Activated CD4-positive, alpha-beta T cell treated with anti-CD3 and anti-CD28 coated beads for 1 hour (primary cell): ENCODE data around the gene PGAM5.
"Not testable (repeated sequence)": the region's sequence is repeated elsewhere in the genome, so short reads cannot be mapped to it uniquely, and the experiment has no call there.

ENCODE experiments used
- DNase-seq: peaks from one replicate; pipeline ENCODE4 v3.0.0-alpha.2; 2020

The PGAM5 gene

DNA sequence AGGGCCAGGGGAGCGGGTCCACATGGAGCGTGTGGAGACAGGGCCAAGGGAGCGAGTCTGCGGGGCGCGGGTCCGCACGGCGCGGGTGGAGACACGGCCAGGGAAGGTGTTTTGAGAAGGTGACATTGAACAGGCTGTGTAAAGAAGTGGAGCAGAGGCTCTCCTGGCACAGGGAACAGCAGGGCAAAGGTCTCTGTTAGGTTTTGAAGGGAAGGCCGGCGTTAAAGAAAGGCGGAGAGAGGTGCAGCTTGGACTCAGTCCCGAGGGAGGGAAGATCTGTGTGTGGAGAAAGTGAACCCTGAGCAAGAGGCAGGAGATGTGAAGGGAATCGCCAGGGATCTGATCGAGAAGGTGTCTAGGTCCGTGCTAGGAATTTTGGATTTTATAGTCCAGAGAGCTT lies 21.4 kb upstream of the PGAM5 start:
- DNase-seq = no peak

GRCh38 chr12:132690112-132690511 lies 20.5 kb upstream of the PGAM5 start:
- DNase-seq = no peak

- DNase-seq = not testable (repeated sequence)
These were observed 18.6 kb upstream of the PGAM5 start for GRCh38 chr12:132692030-132692429.

- DNase-seq = not testable (repeated sequence)
These were observed 15.8 kb upstream of the PGAM5 start for GRCh38 chr12:132694888-132695287.

- no peak for DNase-seq
These were observed 15.2 kb upstream of the PGAM5 start for GRCh38 chr12:132695431-132695830.

GRCh38 chr12:132698341-132698740 lies 12.3 kb upstream of the PGAM5 start:
- DNase-seq = no peak

DNA sequence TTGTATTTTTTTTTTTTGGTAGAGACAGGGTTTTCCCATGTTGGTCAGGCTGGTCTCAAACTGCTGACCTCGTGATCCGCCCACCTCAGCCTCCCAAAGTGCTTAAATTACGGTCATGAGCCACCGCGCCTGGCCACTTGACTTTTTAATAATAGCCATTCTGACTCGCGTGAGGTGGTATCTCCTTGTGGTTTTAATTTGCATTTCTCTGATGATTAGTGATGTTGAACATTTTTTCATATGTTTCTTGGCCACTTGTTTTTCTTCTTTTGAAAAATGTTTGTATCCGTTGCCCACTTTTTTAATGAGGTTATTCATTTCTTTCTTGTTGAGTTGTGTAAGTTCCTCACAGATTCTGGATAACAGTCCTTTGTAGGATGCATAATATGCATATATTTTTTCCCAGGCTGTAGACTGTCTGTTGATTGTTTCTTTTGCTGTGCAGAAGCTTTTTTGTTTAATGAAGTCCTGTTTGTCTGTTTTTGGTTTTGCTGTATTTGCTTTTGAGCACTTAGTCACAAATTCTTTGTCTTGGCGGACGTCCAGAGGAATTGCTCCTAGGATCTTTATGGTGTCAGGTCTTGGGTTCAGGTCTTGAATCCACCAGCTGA lies 10.3 kb upstream of the PGAM5 start:
- DNase-seq = no peak

GRCh38 chr12:132702640-132703039 lies 8.0 kb upstream of the PGAM5 start:
- no peak for DNase-seq

DNA sequence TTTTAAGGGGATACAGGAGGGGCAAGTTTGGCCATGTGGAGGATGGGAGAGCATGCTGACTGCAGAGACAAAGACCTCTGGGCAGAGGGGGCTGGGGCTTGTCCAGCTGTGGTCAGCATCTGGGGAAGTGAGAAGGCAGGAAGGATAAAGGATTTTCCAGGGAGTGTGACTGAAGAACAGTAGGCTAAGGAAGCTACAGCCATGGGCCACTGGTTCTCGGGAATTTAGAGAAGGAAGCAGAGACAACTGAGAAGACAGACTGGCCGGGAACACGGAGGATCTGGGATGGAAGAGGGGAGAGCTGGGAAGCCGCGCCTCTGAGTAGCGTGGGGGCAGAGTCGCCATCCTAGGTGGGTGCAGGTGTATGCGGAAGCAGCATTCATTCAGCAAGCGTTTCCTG lies 7.0 kb upstream of the PGAM5 start:
- no peak for DNase-seq

DNA sequence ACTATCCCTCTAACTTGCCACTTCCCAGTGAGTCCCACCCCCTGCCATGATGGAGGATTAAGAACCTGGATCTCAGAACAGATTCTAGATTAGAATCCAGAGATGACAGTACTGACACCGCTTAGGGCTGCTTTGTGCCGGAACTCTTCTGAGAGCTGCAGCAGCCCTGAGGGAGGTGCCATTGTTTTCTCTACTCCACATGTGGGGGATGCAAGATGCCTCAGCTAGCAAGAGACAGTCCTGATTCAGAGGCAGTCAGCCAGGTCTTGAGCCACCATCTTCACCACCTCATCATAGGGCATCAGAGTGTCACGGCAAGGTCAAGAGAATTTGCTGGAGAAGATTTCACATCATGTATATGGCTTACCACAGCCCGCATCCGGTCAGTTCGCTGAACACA lies 3.4 kb upstream of the PGAM5 start:
- DNase-seq = no peak

GRCh38 chr12:132708150-132708549 lies 2.5 kb upstream of the PGAM5 start:
- no peak for DNase-seq

DNA sequence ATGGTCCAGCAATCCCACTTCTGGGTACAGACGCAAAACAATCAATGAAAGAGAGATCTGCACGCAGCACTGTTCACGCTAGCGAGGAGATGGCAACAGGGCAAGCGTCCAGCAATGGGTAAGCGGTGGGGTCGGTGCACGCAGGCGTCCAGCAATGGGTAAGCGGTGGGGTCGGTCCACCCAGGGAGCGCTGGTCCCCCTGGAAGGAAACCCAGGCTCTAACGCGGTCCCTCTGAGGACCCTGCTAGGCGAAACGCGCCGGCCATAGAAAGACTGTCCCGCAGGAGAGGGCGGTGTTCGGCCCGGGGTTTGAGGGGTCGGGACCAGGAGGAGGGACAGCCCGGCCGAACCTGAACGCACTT lies 618 bp upstream of the PGAM5 start:
- DNase-seq = no peak

DNA sequence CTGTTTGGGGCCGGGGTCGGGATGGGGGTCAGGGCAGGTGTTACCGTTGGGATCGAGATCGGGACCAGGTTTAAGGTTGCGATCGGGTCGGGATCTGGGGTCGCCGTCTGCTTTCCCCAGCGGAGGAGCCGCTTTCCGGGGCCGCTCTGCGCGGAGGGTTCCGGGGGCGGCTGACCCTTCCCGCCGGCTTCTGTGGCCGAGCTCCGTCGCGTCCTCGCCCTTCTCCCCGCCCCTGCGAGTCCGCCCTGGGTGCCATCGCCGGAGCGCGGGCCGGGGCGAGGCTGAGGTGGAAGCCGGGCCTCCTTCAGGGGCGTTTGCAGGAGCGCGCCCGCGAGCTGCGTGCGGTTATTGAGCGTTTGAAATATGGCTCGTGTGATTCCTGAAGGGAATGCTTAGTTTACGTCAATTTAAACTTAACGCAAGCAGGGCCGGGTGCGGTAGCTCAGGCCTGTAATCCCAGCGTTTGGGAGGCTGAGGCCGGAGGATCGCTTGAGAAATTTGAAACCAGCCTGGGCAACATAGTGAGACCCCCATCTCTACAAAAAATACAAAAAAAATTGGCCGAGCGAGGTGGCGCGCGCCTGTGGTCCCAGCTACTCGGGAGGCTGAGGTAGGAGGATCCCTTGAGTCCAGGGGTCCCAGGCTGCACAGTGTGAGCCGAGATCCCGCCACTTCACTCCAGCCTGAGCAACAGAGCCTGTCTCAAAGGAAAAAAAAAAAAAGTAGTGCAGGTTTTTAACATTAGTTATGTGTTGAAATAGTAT lies 620 bp downstream of the PGAM5 start:
- DNase-seq = no peak

GRCh38 chr12:132713123-132713522 lies 2.5 kb downstream of the PGAM5 start:
- no peak for DNase-seq

DNA sequence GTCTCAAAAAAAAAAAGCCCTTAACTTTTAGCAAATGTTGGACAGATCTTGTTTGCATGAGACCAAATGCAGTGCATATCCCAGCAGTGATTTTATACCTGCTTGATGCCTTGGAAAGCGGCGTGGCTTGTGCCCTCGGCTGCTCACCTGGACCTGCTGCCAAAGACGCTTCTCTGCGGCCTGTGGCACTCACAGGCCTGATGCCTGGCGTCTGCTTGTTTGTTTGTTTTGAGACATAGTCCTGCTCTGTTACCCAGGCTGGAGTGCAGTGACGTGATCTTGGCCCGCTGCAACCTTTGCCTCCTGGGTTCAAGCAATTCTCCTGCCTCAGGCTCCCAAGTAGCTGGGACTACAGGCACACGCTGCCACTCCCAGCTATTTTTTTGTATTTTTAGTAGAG lies 5.2 kb downstream of the PGAM5 start:
- no peak for DNase-seq

- DNase-seq = no peak
These were observed 5.7 kb downstream of the PGAM5 start for GRCh38 chr12:132716356-132716755.

- no peak for DNase-seq
These were observed 6.4 kb downstream of the PGAM5 start for GRCh38 chr12:132717011-132717410.

DNA sequence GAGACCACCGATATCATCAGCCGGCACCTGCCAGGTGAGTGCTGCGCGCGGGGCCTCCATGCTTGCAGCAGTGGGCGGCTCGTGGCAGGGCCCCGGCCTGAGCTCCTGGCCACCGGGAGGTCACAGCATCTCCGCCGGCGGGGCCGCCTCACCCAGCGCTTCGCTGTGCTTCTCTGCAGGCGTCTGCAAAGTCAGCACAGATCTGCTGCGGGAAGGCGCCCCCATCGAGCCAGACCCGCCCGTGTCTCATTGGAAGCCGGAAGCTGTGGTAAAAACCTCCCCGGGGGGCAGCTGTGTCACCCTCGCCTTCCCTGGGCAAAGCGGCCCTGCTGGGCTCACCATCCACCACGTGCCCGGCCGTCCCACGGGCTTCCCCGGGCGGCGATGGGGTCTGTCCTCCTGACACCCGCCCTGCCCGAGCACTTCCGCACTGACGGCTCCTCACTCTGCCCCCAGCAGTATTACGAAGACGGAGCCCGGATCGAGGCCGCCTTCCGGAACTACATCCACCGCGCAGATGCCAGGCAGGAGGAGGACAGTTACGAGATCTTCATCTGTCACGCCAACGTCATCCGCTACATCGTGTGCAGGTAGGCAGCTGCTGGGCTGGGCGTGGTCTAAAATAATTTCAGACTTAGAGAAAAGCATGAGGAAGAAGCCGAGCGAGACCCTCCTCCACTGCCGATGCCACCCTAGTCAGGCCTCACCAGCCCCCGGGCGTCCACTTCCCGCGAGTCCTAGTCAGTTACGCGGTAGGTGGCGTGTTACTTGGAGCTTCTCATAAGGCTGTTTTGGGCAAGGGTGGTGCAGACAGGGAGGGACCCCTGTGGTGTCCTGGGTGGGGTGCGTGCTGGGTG lies 7.1 kb downstream of the PGAM5 start:
- DNase-seq = no peak

GRCh38 chr12:132718644-132719043 lies 8.0 kb downstream of the PGAM5 start:
- DNase-seq = no peak

GRCh38 chr12:132719141-132719953 lies 8.7 kb downstream of the PGAM5 start:
- no peak for DNase-seq

GRCh38 chr12:132719954-132720324 lies 9.3 kb downstream of the PGAM5 start:
- no peak for DNase-seq

DNA sequence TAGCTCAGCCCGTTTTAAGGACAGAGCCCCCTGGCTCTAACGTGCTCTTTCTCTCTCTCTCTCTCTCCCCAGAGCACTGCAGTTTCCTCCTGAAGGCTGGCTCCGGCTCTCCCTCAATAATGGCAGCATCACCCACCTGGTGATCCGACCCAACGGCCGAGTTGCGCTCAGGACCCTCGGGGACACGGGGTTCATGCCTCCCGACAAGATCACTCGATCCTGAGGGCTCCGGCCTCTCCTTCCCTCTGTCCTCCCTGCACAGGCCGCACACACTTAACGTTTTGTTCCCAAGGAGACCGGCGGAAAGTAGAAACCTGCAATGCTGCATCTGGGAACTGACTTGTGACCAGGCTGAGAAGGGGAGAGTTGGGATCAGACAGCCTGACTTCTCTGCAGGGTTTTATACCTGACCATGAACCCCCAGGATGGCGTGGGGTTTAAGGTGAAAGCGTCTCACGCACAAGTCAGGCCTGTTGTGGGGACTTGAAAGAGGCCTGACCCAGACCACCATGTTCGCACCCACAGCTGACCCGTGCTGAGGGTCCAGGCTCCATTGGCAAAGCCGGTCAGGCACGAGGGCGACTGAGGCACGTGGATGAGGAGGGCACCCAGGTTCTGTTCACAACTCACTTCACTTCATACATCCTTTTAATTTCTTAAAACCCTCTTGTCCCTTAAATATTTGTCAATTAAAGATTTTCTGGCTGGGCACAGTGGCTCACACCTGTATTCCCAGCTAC lies 10.1 kb downstream of the PGAM5 start:
- DNase-seq = no peak
